GM18868 (cell line): ENCODE measurements around the gene KRT79.
"Not testable (repeated sequence)": the region's sequence is repeated elsewhere in the genome, so short reads cannot be mapped to it uniquely, and the experiment has no call there.

Source experiments
- ATAC-seq: cut with Tn5 transposase; IDR thresholded peaks from one replicate; pipeline ENCODE4 v1.9.1; 2021; ENCODE audit warnings: mild to moderate bottlenecking, moderate library complexity; ENCODE audit not compliant: unreplicated experiment

The KRT79 gene

GRCh38 chr12:52807544-52808470 lies 26.3 kb downstream of the KRT79 start:
- no peak for ATAC-seq

DNA sequence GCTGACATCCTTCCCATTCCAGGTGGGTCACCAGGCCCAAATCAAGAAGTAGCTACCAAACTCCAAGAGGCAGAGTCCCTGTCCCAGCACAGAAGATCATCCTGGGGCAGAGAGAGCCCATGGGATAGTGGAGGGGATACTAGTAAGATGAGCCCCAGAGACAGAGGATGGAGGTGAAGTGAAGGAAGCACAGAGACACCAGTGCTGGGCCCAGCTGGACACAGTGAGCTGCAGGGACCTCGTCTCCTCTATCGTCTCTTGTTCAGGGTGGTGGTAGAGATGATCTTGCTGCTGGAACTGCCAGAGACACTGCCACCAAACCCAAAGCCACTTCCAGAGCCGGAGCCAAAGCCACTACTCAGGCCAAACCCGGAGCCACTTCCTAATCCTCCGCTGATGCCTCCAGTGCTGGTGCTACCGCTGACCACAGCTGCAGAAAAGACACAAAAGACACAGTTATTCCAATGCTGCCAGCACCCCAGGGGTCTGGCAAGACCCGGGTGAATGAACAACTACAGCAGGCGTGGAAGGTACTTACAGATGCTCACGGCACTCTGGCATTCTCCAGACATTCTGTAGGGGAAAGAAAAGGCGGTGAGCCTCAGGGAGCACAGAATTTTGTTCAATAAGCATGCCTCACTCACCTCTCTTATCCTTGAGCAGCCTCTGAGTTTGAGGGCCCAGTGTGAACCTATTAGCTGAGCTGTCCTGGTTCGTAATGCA lies 27.1 kb downstream of the KRT79 start:
- no peak for ATAC-seq

GRCh38 chr12:52806169-52806811 lies 27.8 kb downstream of the KRT79 start:
- no peak for ATAC-seq

GRCh38 chr12:52805739-52806138 lies 28.4 kb downstream of the KRT79 start:
- no peak for ATAC-seq

DNA sequence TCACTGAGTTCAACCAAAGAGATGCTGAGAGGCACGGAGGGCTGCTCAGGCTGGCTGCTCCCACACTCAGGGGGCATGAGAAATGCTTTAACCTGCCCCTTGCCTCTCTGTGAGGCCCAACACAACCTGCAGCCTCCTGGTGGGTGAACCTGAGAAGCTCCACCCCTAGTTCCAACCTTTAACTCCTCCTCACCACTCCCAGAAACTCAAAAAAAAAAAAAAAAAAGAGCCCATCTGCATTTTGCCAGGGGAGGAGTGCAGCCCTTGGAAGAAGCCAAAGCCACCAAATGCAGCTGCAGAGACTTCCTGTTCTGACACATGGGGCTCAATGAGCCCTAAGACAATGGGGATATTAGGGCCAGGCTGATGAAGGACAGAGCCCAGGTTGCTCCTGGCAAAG lies 29.1 kb downstream of the KRT79 start:
- ATAC-seq = no peak

DNA sequence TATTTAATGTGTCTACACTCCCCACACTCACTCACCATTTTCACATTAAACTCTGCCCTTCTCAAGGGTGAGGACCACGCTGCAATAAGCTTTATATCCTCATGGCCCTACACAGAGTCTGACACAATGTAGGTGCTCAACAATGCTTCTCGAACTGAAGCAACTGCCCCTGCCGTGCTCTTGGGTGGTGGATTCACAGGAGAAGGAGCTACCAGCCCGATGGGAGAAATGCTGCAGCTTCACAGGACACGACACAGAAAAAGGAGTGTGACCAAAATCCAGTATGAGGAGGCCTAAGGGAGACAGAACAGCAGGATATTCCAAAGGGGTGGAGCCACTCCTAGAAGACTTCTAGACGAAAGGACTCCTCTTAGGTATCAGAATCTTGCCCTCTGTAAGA lies 31.7 kb downstream of the KRT79 start:
- no peak for ATAC-seq

GRCh38 chr12:52801773-52802172 lies 32.3 kb downstream of the KRT79 start:
- ATAC-seq = no peak

DNA sequence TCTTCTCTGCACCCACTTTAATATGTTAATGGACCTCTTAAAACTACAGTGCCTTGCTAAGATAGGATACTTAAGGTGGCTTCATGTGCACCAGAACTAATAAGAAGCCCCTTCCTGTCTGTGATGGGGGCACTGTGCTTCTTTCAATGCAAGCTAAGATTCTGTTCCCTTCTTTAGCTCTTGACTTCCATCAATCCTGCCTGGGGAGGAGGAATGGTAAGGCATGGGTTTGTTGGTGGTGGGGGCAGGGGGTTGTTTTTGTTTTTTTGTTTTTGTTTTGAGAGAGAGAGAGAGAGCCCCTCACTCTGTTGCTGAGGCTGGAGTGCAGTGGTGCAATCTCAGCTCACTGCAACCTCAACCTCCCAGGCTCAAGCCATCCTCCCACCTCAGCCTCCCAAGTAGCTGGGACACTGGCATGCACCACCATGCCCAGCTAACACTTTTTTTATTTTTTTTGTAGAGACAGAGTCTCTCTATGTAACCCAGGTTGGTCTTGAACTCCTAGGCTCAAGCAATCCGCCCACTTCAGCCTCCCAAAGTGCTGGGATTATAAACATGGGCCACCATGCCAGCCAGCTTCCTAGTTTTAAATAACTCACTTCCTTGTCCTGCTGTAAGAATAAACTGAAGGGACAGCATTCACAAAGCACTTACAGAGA lies 33.7 kb downstream of the KRT79 start:
- ATAC-seq = no peak

GRCh38 chr12:52799505-52800211 lies 34.5 kb downstream of the KRT79 start:
- ATAC-seq = no peak

GRCh38 chr12:52798671-52799504 lies 35.2 kb downstream of the KRT79 start:
- ATAC-seq = no peak

DNA sequence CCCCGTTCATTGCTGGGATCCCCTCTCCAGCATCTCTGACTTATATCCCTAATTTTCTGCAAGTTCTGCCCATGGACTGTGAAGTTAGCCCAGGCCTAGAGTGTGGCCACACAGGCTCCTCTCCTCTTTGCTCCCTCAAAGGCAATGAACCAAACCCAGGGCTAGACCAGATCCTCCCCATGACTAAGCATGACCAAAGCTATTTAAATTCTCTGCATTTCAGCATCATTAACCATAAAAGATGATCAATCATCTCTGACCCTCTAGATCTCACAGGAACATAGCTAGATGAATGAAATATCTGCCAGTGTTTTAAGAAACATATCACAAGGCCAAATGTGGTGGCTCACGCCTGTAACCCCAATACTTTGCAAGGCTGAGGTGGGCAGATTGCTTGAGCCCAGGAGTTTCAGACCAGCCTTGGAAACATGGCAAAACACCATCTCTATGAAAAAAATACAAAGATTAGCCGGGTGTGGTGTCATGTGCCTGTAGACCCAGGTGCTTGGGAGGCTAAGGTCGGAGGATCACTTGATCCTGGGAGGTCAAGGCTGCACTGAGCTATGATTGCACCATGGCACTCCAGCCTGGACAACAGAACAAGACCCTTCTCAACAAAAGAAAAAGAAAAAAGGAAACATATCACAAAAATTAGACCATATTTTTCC lies 36.0 kb downstream of the KRT79 start:
- ATAC-seq = no peak

DNA sequence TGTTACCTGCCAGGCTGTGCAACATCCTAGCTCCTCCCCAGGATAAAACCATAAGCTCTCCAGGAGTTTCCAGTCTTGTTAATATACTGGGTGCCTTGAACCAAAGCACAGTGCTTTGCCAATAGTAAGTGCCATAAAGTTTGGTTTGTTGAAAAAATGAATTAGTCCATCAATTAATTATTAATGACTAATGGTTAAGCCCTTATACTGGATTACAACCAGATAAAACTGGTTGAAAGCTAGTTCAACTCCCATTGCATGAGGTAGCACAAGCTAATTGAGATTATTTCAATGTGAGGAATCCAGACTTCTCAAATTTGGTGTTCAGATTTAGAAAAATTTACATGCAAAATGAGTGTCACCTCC lies 36.6 kb downstream of the KRT79 start:
- ATAC-seq = no peak

GRCh38 chr12:52796839-52797528 lies 37.1 kb downstream of the KRT79 start:
- ATAC-seq = no peak

DNA sequence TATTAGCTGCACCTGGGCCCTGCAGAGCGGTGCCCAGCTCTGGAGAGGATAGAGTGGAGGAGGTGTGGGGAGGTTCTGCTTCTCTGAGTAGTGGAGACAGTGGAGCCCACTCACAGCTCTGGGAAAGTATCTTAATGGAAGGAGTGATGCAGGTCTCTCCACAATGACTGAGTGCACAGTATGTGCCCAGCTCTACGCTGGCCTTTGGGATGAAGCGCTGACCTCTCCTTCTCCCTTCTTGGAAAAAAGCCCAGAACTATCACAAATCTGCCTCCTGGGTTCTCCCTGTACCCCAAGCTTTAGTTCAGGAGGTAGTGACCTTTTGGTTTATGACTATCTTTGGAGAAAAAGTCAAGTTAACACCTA lies 37.7 kb downstream of the KRT79 start:
- ATAC-seq = no peak

GRCh38 chr12:52795694-52796428 lies 38.2 kb downstream of the KRT79 start, which contains the start of gene KRT3:
KRT3 (minus strand) TSS chr12:52796117; CDS start chr12:52796042, 75 bp downstream.
- ATAC-seq = no peak

GRCh38 chr12:52795332-52795674 lies 38.8 kb downstream of the KRT79 start:
- ATAC-seq = not testable (repeated sequence)

DNA sequence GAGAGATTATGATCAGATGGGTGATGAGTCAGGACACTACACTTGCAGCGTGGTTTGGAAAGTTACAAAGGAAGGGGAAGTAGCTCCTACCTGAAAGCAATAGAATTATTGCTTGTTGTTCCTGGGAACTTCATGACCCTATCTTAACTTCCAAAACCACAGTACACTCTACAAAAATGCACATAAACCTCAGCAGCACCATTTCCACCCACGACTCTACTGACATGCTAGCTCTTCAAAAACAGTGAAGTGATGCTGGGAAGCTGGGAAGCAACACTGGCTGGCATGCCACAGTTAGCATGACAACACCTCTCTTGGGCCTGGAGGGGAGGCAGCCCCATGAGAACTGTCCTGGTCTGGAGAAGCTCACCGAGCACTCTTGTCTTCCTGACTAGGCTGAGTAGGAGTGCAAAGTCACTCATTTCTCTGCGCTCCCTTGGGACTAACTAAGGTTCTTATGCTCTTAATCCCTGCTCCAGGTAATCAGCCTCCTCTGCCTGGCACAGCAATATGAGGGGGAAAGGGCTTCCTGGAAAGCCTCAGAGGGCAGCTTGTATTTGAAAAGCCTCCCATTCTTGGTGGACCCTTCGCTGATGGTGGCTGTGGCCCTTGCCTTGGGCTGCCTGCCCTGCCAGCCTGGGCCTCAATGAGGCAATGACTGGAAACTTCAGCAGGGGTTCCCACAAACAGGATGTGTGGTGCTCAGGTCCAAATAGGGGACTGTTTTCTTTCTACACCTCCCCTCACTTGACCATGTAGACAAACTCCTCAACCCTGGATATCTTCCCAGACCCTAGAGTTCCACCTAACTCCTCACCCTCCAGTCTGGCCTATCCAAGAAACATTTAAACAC lies 39.4 kb downstream of the KRT79 start:
- no peak for ATAC-seq
